Neural crest cell (in vitro differentiated cells): ENCODE results near the gene WDR86. TPM values are rescaled to one million over a fixed set of nuclear protein-coding genes. Genes with fewer than 3 reads are reported as not detected.

Experiments used
- DNase-seq: peaks from one replicate; pipeline ENCODE4 v3.0.0; 2021; ENCODE audit warnings: low read depth, mixed read lengths, low spot score
- H3K27ac Mint-ChIP-seq: one replicate; pipeline ENCODE4 v1.8.0; 2021; ENCODE audit warnings: mild to moderate bottlenecking, mixed read lengths; ENCODE audit not compliant: unreplicated experiment
- H3K27me3 Mint-ChIP-seq: 2 replicates; pipeline ENCODE4 v1.8.0; 2021; ENCODE audit warnings: low read depth, mild to moderate bottlenecking, mixed read lengths
- H3K36me3 Mint-ChIP-seq: 2 replicates; pipeline ENCODE4 v1.8.0; 2021; ENCODE audit warnings: low read depth, mild to moderate bottlenecking, mixed read lengths
- H3K4me1 Mint-ChIP-seq: 2 replicates; pipeline ENCODE4 v1.8.0; 2021; ENCODE audit warnings: mixed read lengths
- H3K4me3 Mint-ChIP-seq: one replicate; pipeline ENCODE4 v1.8.0; 2021; ENCODE audit warnings: mild to moderate bottlenecking, mixed read lengths
- H3K9me3 Mint-ChIP-seq: 2 replicates; pipeline ENCODE4 v1.8.0; 2021; ENCODE audit warnings: mixed read lengths
- total RNA-seq: library from RNA; stranded (reverse); gene quantifications from 2 replicates; pipeline ENCODE4 v1.2.1, GENCODE V29; 2021
- TF ChIP-seq, protein P1 (sequence below): fragments of 200-600 bp; sonication (generic); conservative IDR thresholded peaks from 2 replicates; pipeline ENCODE4 v1.5.0; 2021; ENCODE audit warnings: antibody characterized with exemption, mild to moderate bottlenecking

The WDR86 gene
- total RNA-seq, 1 donor from 2014 or later: 29.8 TPM

- no peak overlapping the region for H3K27ac Mint-ChIP-seq
- H3K4me3 Mint-ChIP-seq: no peak overlapping the region
- TF ChIP-seq, protein P1, sequence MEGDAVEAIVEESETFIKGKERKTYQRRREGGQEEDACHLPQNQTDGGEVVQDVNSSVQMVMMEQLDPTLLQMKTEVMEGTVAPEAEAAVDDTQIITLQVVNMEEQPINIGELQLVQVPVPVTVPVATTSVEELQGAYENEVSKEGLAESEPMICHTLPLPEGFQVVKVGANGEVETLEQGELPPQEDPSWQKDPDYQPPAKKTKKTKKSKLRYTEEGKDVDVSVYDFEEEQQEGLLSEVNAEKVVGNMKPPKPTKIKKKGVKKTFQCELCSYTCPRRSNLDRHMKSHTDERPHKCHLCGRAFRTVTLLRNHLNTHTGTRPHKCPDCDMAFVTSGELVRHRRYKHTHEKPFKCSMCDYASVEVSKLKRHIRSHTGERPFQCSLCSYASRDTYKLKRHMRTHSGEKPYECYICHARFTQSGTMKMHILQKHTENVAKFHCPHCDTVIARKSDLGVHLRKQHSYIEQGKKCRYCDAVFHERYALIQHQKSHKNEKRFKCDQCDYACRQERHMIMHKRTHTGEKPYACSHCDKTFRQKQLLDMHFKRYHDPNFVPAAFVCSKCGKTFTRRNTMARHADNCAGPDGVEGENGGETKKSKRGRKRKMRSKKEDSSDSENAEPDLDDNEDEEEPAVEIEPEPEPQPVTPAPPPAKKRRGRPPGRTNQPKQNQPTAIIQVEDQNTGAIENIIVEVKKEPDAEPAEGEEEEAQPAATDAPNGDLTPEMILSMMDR: no peak
- no peaks in the 10 kb centered on the region for H3K4me1 Mint-ChIP-seq
- H3K27me3 Mint-ChIP-seq: peaks cover 10% of the 10 kb centered on the region
- H3K36me3 Mint-ChIP-seq: no peaks in the 10 kb centered on the region
- no peaks in the 10 kb centered on the region for H3K9me3 Mint-ChIP-seq
- DNase-seq: no peak
Measured at GRCh38 chr7:151435103-151435916, 25.5 kb upstream of the WDR86 start.

DNA sequence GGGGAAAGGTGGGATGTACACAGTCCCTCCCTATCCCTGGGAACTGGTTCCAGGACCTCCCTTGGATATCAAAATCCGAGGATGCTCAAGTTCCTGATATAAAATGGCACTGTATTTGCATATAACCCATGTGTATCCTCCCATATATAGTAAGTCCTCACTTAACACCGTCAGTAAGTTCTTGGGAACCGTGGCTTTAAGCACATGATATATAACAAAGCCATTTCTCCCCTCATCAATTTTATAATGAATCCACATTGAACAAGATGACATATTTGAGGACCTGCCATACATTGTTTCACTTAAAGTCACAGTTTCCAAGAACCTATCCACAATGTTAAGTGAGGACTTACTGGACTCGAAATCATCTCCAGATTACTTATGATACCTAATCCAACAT lies 24.7 kb upstream of the WDR86 start:
- Mint-ChIP-seq H3K27ac (no peak overlapping the region), H3K4me1 (peaks cover 6% of the 10 kb centered on the region), H3K36me3 (no peaks in the 10 kb centered on the region), H3K4me3 (no peak overlapping the region), H3K27me3 (peaks cover 8% of the 10 kb centered on the region), H3K9me3 (no peaks in the 10 kb centered on the region)
- DNase-seq: no peak
- TF ChIP-seq, protein P1: no peak

- no peaks in the 10 kb centered on the region for H3K9me3 Mint-ChIP-seq
- no peak overlapping the region for H3K27ac Mint-ChIP-seq
- TF ChIP-seq, protein P1: no peak
- H3K4me3 Mint-ChIP-seq: no peak overlapping the region
- peaks cover 6% of the 10 kb centered on the region for H3K27me3 Mint-ChIP-seq
- no peaks in the 10 kb centered on the region for H3K36me3 Mint-ChIP-seq
- DNase-seq: no peak
- peaks cover 13% of the 10 kb centered on the region for H3K4me1 Mint-ChIP-seq
Measured at GRCh38 chr7:151433721-151434400, 24.0 kb upstream of the WDR86 start.

- no peak overlapping the region for H3K4me3 Mint-ChIP-seq
- peaks cover 3% of the 10 kb centered on the region for H3K27me3 Mint-ChIP-seq
- TF ChIP-seq, protein P1: no peak
- no peaks in the 10 kb centered on the region for H3K9me3 Mint-ChIP-seq
- no peak overlapping the region for H3K27ac Mint-ChIP-seq
- peaks cover 23% of the 10 kb centered on the region for H3K4me1 Mint-ChIP-seq
- no peaks in the 10 kb centered on the region for H3K36me3 Mint-ChIP-seq
- no peak for DNase-seq
Measured at GRCh38 chr7:151432658-151433521, 23.1 kb upstream of the WDR86 start.

DNA sequence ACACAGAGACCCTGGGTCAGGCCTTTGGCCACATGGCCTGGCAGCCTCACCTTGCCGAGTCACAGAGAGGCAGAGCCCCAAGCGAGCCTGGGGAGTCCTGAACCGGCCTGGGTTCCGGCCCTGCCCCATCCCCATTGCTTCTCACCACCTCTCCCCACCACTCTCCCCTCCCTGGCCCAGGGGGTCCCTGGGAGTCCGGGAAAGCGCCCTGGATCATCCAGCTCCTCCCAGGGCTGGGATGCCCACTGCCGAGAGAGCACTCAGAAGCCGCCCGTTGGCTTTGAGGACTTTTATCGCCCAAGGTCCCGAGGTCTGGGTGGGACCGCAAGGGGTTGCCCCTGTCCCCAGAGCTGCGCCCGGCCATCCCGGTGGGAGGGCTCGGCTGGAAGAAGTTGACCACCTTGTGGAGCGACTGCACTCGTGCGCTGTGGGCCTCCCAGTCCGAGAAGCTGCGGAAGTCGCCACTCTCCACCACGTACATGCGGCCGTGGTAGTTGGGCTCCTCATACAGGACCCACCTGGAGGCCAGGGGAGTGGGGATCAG lies 22.0 kb upstream of the WDR86 start:
- DNase-seq: no peak
- no peak overlapping the region for H3K4me3 Mint-ChIP-seq
- H3K27me3 Mint-ChIP-seq: peaks cover 3% of the 10 kb centered on the region
- H3K4me1 Mint-ChIP-seq: peaks cover 25% of the 10 kb centered on the region
- no peaks in the 10 kb centered on the region for H3K9me3 Mint-ChIP-seq
- H3K36me3 Mint-ChIP-seq: no peaks in the 10 kb centered on the region
- no peak overlapping the region for H3K27ac Mint-ChIP-seq
- TF ChIP-seq, protein P1: no peak
